GM19324 (cell line): Measurements from ENCODE around the gene AVPR1A.

Source experiments
- ATAC-seq: cut with Tn5 transposase; IDR thresholded peaks from one replicate; pipeline ENCODE4 v1.9.1; 2021; ENCODE audit warnings: mild to moderate bottlenecking, moderate library complexity; ENCODE audit not compliant: unreplicated experiment, low FRiP score

Gene AVPR1A

DNA sequence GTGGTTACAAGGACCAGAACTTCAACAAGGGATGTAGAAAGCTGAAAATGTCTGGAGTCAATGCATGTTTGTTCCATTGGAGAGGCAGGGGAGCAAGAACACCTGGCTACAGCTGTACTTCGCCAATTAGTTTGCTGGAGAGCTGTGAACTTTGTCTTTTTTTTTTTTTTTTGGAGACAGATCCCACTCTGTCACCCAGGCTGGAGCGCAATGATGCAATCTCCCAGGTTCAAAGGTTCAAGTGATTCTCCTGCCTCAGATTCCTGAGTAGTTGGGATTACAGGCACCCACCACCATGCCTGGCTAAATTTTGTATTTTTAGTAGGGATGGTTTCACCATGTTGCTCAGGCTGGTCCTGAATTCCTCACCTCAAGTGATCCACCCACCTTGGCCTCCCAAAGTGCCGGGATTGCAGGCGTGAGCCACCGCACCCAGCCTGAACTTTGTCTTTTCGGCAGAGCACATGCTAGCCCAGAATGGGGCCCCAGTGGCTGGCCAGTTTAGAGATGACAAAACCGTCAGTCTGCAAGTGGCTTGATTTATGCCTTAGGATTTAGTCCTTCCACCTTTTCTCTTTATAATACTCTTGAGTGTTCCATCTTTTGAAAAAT lies 55.5 kb downstream of the AVPR1A start:
- no peak for ATAC-seq

DNA sequence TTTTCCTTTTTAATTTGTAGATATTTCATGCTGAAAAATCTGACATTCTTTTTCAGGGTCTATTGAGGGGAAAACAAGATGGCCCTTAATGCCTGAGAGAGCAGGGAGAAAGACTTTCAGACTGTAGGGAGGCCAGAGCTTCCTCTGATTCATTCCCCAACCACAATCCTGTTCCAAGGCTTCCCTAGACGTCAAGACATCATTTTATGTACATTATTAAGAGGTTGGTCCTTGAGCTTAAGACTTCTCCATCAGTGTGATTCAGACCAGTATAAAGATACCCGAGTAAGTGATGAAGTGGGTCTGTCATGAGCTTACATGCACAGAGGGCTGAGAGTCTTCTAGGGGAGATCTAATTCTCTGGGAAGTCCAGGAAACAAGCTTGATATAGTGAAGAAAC lies 57.3 kb downstream of the AVPR1A start:
- no peak for ATAC-seq

DNA sequence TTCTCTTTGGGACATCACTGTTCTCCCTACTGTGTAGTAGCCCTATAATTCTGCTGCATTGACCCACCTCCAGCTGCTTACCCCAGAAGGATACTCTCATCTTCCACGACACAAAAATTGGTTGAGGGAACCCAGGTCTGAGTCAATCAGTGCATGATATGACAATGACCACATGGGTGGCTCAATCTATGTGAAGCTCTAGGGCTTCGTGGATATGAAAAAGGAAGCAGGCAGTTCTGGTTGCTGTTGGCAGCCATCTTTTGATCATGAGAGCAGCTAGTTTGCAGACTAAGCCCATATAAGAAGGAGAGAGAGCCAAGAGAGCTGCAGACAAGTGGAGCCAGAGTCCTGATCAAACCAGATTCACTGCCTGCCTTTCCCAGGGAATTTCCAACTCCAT lies 57.9 kb downstream of the AVPR1A start:
- no peak for ATAC-seq
